Naive B cell (primary cell): ENCODE measurements around the gene STK11IP. TPM values are rescaled to one million over a fixed set of nuclear protein-coding genes. Genes with fewer than 3 reads are reported as not detected.

Source experiments
- polyA plus RNA-seq, 6 donors: library from polyadenylated mRNA; unstranded; fragments of 300-500 nt; fragmentation: Illumina TruSeq; gene quantifications; one replicate each; pipeline ENCODE4 v1.2.3, GENCODE V29; 2021; ENCODE audit warnings: low read depth in 6 of 6

Gene STK11IP
- polyA plus RNA-seq, 6 donors from 2014 or later = 11.5 to 16.0 (median 13.5) TPM

Other genes starting within 250 kb of the STK11IP start
- 10 to 100 TPM; 49.4 to 78.6 (median 56.3) TPM for gene DNPEP, start 209.9 kb upstream of the STK11IP start, polyA plus RNA-seq
- gene DES, start 179.5 kb upstream of the STK11IP start, polyA plus RNA-seq = not detected
- gene SPEG, start 163.0 kb upstream of the STK11IP start, polyA plus RNA-seq = under 1 TPM in 1 of 6 donors, not detected in 5; 0.18 TPM
- gene GMPPA, start 99.0 kb upstream of the STK11IP start, polyA plus RNA-seq = 10 to 100 TPM; 18.2 to 38.8 (median 22.9) TPM
- gene ASIC4, start 83.4 kb upstream of the STK11IP start, polyA plus RNA-seq = not detected
- gene CHPF, start 54.0 kb upstream of the STK11IP start, polyA plus RNA-seq = 1 to 10 TPM in 1 of 6 donors, under 1 TPM in 5; 0.17 to 5.0 (median 0.41) TPM
- gene TMEM198, start 53.8 kb upstream of the STK11IP start, polyA plus RNA-seq = 1 to 10 TPM in 1 of 6 donors, not detected in 5; 1.2 TPM
- not detected for gene OBSL1, start 26.3 kb upstream of the STK11IP start, polyA plus RNA-seq
- not detected for gene INHA, start 25.5 kb upstream of the STK11IP start, polyA plus RNA-seq
- not detected for gene SLC4A3, start 29.8 kb downstream of the STK11IP start, polyA plus RNA-seq